T47D (cell line): ENCODE results near the gene UCKL1.
A peak's percentile ranks its signal among the peaks of the same experiment; 100 is the strongest.
"Not testable (repeated sequence)": the region's sequence is repeated elsewhere in the genome, so short reads cannot be mapped to it uniquely, and the experiment has no call there.

Experiments
- DNase-seq, 2 experiments: peaks; one replicate each; pipeline versions ENCODE4 v3.0.0 to v3.0.0-alpha.2; 2011 to 2012; ENCODE audit warnings: low read depth in 1 of 2, low spot score in 1 of 2
- JUND ChIP-seq: IDR thresholded peaks from 2 replicates; pipeline ENCODE4 v1.6.1; 2012; ENCODE audit warnings: low read depth
- in situ Hi-C: cut with HindIII; loops from 2 replicates; pipeline ENCODE4 v1.10.0; 2016; ENCODE audit warnings: low sequenced_read_pairs, low pct_unique_long_range_greater_than_20kb

Gene UCKL1

GRCh38 chr20:63930971-63931553, 25.2 kb downstream of the UCKL1 start:
- TF ChIP-seq JUND: no peak
- in situ Hi-C loops: no loop called here
- no peak for DNase-seq

GRCh38 chr20:63929473-63929883, 26.7 kb downstream of the UCKL1 start:
- in situ Hi-C loops, DNase-seq: not testable (repeated sequence)

- DNase-seq: no peak
- TF ChIP-seq JUND: no peak
- in situ Hi-C loops: no loop called here
Measured at GRCh38 chr20:63929071-63929470, 27.1 kb downstream of the UCKL1 start.

GRCh38 chr20:63926298-63926697, 29.9 kb downstream of the UCKL1 start:
- TF ChIP-seq JUND: no peak
- DNase-seq: no peak
- in situ Hi-C loops: no loop called here

- TF ChIP-seq JUND: no peak
- in situ Hi-C loops: no loop called here
- no peak for DNase-seq
Measured at GRCh38 chr20:63924241-63924640, 32.0 kb downstream of the UCKL1 start.

- no peak for TF ChIP-seq JUND
- DNase-seq: no peak
- in situ Hi-C loops: no loop called here
Measured at GRCh38 chr20:63923651-63924050, 32.6 kb downstream of the UCKL1 start.

GRCh38 chr20:63920226-63920625, 36.0 kb downstream of the UCKL1 start:
- in situ Hi-C loops: no loop called here
- DNase-seq: no peak
- no peak for TF ChIP-seq JUND

GRCh38 chr20:63919130-63919529, 37.1 kb downstream of the UCKL1 start:
- in situ Hi-C loops: no loop called here
- TF ChIP-seq JUND: no peak
- DNase-seq: no peak

GRCh38 chr20:63917811-63918210, 38.4 kb downstream of the UCKL1 start:
- no peak for DNase-seq
- in situ Hi-C loops: no loop called here
- TF ChIP-seq JUND: no peak

- in situ Hi-C loops, DNase-seq: not testable (repeated sequence)
Measured at GRCh38 chr20:63916371-63916939, 39.8 kb downstream of the UCKL1 start.

- DNase-seq: peak in 1 of 2 experiments; percentile 36
- in situ Hi-C loops: no loop called here
- no peak for TF ChIP-seq JUND
Measured at GRCh38 chr20:63915471-63915870, 40.7 kb downstream of the UCKL1 start.

- in situ Hi-C loops: no loop called here
- TF ChIP-seq JUND: no peak
- DNase-seq: no peak
Measured at GRCh38 chr20:63913768-63914167, 42.4 kb downstream of the UCKL1 start.

- no peak for DNase-seq
- no peak for TF ChIP-seq JUND
- in situ Hi-C loops: no loop called here
Measured at GRCh38 chr20:63911176-63911575, 45.0 kb downstream of the UCKL1 start.

- no peak for DNase-seq
Measured at GRCh38 chr20:63908008-63908682, 48.1 kb downstream of the UCKL1 start.

More at GRCh38 chr20:63908008-63908682, 48.1 kb downstream of the UCKL1 start:
- in situ Hi-C loops: no loop called here
- TF ChIP-seq JUND: no peak
